Right ventricle myocardium inferior (tissue), 1 donor: ENCODE results near the gene FAM20A. TPM values are rescaled to one million over a fixed set of nuclear protein-coding genes. Genes with fewer than 3 reads are reported as not detected.
"Not testable (repeated sequence)": the region's sequence is repeated elsewhere in the genome, so short reads cannot be mapped to it uniquely, and the experiment has no call there.

Experiments
- ATAC-seq: fragments of 200-7000 bp; cut with Tn5 transposase; one replicate; pipeline ENCODE4 v1.9.1; 2020; ENCODE audit warnings: mild to moderate bottlenecking, moderate library complexity
- DNase-seq: peaks from one replicate; pipeline ENCODE4 v3.0.0; 2021; ENCODE audit errors: missing footprints
- intact Hi-C: fragments of 100-400 bp; cut with DNase I; formaldehyde crosslinking; loops from one replicate; pipeline ENCODE4 v1.11.0; 2022
- total RNA-seq: library from RNA; stranded (reverse); fragmentation: NEBNext Ultra II Directional; extraction: Animal tissue kit (Norgen Biotek cat#: 25700); gene quantifications from one replicate; pipeline ENCODE4 v1.2.1, GENCODE V29; 2021
- donor health status: DM: no; HTN: yes; CAD: no; lungs with severe emphysema.

Gene FAM20A
- total RNA-seq, 1 donor from 2014 or later, result 4.6 TPM

DNA sequence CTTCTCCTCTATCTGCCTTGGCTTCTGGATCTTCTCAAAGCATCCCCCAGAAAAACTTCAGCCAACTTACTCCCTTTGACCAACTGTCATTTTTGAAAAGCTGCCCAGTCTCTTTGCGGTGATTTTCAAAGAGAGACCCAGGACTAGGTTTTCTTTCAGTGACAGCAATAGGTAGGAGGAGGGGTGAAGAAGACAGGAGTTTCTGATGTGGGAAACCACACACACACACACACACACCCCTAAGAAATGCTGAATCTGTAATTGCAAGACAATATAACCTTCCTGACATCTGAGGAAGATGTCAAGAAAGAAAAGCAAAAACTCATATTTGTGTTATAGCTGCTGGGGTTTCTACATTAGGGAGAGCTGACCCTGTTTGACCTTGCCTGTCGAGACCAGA is 5.2 kb downstream of the FAM20A start:
- DNase-seq (no peak), ATAC-seq (no peak)
- intact Hi-C loops, result loop anchor here (10.0 kb wide), 1 partner anchor 51 kb away; no protein-coding TSS in a partner anchor

DNA sequence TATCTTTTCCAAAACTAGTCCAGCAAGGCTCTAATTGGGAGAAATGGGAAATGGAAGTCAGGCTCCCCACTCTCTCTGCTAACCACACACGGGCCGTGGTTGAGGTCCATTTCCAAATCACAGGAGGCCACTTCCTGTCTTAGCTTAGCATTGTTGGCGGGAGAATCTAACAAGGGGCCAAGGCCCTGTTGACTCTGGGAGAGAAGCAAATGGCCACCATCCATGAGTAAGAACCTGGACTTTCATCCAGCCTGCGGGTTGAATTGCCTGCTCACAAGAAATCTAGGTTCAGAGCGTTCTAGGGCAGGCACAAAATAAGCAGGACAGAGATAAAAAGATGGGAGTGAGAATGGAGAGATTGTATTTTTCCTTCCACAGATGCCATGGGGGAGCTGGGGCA is 5.7 kb downstream of the FAM20A start:
- peak; percentile 36 for ATAC-seq

DNA sequence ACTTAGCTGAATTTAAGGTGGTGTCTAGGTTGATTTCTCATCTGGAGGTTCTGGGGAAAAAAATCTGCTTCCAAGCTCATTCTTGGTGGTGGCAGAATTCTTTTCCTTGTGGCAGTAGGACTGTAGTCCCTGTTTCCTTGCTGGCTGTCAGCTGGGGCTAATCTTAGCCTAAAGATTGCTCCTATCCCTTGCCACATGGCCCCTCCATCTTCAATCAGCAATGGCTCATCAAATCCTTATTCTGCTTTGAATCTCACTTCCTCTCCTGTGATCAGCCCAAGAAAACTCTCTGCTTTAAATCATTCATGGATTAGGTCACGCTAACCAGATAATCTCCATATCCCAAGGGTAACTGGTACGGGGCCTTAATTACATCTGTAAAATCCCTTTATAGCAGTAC is 6.6 kb downstream of the FAM20A start:
- ATAC-seq (no peak), DNase-seq (no peak)
- intact Hi-C loops, result loop anchor here (10.0 kb wide), 1 partner anchor 50 kb away; no protein-coding TSS in a partner anchor

More for the DNA sequence above, 5.7 kb downstream of the FAM20A start:
- no peak for DNase-seq
- intact Hi-C loops, result loop anchor here (10.0 kb wide), 1 partner anchor 51 kb away; no protein-coding TSS in a partner anchor

DNA sequence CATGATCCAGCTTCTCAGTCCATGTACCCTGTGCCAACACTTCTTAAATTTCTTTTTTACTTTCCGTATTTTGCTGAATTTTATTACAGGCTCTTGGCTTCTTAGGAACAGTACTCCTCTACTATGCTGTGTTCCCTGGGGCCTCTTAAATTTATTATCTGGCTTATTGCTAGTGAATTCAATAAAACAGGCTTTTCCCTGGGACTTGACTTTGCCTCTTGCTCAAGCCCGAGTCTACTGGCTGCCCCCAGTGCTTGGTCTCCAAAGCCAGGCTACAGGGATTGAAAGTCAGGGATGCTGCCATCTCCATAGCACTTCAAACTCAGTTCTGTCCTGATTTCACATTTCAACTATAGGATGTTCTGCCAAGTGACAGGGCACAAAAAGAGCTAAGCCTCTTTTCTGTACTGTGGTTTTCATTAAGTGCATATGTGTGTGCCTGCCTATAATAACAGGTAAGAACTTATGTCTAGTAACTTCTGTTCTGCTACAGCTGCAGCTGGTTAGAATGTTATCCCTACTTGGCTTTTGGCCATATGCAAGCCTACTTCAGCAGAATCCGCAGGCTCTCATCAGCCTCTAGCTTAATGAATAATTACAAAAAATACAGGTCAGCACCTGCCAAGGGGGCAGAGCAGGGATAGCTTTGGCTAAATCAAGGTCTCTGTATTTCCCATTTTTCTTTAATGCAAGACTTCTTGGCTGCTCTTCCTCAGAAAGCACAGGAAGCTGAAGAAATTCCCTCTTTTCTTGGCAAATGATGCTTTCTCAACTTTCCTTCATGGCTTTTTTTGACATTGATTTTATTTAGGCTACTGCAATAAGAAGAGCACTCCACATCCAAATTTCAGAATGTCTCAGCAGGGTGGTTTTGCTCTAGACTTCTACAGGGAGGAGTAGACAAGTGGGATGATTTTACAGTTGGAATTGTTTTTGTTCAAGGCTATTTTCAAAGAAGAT is 8.2 kb downstream of the FAM20A start:
- ATAC-seq, result peak; percentile 17
- intact Hi-C loops, result loop anchor here (10.0 kb wide), 1 partner anchor 48 kb away; no protein-coding TSS in a partner anchor

DNA sequence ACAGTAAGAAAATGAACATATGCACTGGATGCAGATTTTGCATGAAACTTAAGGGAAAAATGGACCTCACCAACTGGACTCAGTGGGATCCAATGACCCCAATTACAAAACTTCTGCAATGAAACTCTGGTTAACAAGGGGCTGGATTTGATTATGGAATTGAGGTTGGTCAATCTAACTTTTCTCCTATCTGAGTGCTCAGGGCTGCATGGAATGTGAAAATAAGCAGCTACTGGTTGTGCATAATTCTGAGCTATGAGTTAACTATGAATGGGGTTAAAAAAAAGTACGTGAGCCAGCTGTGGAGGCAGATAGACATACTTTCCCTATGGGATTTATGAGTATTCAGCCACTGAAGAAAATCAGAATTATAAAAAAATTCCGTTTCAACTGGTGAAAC is 9.2 kb downstream of the FAM20A start:
- no peak for DNase-seq
- no peak for ATAC-seq
- intact Hi-C loops, result loop anchor here (10.0 kb wide), 1 partner anchor 47 kb away; no protein-coding TSS in a partner anchor

More for the DNA sequence above, 8.2 kb downstream of the FAM20A start:
- no peak for DNase-seq

DNA sequence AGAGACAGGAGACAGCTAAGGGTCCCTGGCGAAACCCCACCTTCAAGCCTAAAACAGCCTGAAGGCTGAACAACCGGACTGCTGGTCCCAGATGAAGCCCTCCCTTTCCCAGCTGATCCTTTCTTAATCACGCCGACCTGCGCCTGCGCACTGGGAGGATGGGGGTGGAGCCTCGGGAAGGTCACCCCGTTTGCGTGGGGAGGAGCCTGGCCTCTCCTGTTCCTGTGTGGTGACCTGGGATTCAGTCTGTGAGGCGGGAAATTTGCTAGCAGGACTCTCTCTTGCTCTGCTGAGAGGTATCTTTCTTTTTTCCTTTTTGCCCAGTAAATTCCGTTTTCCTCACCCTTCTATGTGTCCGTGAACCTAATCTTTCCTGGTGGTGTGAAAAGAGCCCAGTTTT is 9.6 kb downstream of the FAM20A start:
- peak; percentile 58 for DNase-seq
- intact Hi-C loops, result loop anchor here (10.0 kb wide), 1 partner anchor 47 kb away; no protein-coding TSS in a partner anchor
- no peak for ATAC-seq

DNA sequence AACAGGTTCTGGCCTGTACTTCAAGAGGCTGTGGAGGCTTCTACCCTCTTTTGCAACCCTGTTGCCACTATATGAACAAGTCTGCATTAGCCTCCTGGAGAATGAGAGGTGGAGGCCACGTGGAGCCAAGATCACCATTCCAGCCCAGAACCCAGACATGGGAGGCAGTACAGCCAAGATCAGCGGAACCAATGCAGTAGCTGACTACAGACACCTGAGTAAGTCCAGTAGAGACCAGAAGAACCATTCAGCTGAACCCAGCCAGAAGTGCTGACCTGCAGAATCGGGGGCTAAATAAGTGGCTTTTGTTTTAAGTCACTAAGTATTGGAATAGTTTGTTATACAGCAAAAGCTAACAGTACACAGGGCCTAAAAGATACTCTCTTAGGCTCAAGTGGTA is 12.1 kb downstream of the FAM20A start:
- no peak for ATAC-seq
- intact Hi-C loops, result no loop called here

DNA sequence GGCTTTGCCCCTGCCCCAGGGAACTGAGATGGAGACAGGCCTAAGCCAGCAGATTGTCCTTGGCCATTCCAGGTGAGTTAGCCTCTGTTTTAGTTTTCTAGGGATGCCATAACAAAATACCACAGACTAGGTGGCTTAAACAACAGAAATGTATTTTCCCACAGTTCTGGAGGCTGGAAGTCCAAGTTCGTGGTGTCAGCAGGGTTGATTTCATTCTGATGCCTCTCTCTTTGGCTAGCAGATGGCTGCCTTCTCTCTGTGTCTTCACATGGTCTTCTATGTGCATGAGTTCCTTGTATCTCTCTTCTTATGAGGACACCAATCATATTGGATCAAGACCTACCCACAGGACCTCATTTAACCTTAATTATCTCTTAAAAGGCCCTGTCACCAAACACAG is 12.8 kb downstream of the FAM20A start:
- intact Hi-C loops, result no loop called here
- DNase-seq (no peak), ATAC-seq (no peak)

More for the DNA sequence above, 12.1 kb downstream of the FAM20A start:
- no peak for DNase-seq

DNA sequence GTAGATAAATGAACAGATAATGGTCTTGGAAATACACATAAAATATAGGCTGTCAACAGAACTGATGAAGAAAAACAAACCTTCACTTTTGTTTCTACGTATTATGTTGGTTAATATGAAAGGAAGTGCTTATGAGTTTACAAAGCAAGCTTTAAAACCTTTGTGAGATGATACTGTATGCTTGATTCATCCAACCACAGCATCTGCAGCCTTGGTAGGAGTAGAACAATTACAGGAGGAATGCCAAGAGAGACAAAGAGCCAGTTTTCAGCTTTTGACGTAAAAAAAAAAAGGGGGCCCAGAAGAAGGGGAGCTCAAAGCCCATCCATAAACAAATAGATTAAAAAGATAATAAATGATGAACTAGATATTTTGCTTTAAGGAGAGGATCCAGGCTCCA is 13.3 kb downstream of the FAM20A start:
- DNase-seq (no peak), ATAC-seq (no peak)
- intact Hi-C loops, result no loop called here

DNA sequence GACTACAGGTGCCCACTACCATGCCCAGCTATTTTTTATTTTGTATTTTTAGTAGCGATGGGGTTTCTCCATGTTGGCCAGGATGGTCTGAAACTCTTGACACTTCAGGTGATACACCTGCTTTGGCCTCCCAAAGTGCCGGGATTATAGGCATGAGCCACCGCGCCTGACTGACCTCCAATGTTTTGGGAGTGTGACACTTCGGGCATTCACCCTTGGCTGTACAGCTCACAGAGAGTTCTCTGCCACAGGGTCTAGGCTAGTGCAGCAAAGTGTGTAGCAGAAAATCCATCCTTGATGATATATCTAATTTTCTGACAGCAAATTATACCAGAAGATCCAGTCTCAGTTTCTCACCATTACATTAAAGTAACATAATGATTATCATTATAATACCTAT is 14.1 kb downstream of the FAM20A start:
- intact Hi-C loops, result no loop called here
- ATAC-seq (no peak), DNase-seq (no peak)

DNA sequence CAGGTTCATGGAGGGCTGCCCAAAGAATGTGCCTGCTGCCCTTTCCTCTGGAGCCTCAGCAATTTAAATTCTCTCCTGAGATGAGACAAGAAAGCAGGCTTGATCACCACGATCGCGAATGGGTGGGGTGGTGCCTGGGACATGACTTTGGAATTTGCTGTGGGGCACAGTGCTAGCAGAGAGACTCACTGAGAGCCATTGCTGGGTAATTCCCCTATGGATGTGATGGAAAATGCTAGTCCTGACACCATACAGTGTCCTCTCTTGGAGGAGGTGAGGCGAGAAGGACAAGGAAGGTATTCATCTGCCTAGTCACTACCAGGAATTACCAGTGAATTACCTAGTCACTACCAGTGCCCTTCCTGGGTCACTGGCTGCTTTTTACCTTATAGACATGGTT is 15.5 kb downstream of the FAM20A start:
- no peak for ATAC-seq
- intact Hi-C loops, result no loop called here
- no peak for DNase-seq

DNA sequence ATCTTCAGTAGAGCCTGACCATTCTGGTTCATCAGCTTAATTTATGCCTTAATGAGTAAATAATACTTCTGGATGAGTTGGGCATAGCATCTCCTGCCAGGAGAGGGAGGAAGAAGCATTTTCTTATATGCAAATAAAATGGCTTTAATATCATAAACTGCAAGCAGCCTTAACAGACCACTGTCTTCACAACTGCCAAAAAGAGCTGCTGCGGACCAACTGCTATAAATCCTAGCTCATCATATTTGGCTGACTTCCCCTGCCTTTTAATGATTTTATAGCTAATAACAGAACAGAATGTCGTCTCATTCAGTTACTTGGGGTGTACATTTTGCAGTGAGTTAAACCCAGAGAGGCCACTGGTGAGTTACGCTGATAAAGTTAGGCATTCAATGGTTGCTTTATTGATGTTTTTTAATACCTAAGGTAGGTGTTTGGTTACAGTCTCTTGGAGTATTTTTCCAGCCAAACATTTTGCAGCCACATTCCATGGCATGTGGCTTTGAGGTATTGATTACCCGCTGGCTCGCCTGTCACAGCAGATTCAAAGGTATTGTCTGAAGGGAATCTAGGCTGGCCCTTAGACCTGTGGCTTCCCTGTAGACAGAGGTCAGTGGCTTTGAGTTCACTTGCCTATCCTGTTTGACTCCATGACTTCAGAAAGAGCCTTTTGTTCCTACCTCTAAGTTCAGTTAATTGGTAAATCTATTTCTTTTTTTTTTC is 16.4 kb downstream of the FAM20A start:
- no peak for ATAC-seq
- no peak for DNase-seq
- intact Hi-C loops, result no loop called here

DNA sequence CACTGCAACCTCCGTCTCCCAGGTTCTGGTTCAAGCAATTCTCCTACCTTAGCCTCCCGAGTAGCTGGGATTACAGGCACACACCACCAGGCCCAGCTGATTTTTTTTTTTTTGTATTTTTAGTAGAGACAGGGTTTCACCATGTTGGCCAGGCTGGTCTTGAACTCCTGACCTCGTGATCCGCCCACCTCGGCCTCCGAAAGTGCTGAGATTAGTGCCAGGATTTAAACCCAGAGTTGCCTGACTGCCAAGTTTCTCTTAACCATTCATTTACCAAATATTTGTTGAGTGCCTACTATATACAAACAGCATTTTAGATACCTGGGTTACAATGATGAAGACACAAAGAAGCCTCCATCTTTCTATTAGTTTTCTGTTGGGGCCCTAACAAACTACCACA is 18.3 kb downstream of the FAM20A start:
- DNase-seq, intact Hi-C loops, ATAC-seq: not testable (repeated sequence)

DNA sequence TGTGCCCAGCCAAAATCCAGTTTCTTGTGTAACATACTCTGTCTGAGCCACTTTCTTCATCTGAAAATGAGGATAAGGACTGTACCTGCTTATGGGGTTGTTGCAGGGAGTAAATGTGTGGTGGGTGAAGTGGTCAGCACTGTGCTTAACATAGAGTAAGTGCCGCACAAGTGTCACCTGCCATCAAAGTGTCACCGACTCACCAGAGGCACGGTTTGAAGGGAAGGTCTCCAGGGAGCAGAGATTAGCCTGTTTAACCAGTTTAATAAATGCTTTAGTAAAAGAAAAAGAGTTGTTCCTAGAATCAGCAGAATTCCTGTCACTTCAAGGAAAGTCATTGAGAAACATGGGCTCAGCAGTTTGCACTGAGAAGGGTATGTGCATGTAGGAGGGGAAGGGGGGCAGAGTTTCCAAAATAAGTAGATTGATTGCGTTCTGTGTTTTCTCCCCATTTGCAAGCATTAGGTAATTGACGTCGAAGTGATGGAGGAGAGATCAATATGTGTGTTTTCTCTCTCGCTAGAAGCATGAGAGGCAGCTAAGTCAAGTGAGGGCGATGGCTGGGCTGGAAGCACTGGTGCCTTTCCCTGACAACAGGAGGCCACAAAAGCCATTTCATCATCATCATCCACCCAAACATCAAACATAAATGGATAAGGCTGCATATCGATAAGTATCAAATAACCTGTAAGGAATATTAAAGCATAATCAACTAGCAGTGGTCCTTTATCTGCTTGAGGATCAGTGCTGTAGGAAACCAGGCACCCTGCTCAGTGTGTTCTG is 19.1 kb downstream of the FAM20A start:
- DNase-seq, result no peak
- intact Hi-C loops, result no loop called here
- no peak for ATAC-seq

DNA sequence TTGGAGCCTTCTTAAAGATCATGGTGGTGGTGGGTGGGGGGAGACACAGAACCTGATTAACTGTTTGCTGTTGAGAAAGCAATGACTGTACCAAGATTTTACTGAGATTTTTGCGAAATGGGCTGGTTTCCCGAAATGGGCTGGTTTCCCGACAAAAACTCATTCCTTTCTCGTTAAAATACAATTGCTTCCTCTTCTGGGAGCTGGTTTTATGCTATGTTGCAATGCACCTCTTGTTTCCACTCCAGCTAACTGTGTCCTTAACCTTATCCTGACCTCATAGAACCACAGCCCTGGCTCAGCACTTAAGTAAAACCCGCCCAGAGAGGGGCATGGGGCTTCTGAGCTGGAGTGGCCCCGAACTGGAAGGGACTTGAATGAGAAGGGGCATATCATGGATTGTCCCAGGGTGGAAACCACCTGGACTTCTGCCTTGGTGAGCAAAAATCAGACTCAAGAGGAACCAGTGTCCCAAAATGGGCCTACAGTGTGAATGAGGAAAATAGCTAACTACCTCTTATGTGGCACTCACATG is 20.9 kb downstream of the FAM20A start:
- DNase-seq (no peak), ATAC-seq (peak; percentile 63)
- intact Hi-C loops, result no loop called here

DNA sequence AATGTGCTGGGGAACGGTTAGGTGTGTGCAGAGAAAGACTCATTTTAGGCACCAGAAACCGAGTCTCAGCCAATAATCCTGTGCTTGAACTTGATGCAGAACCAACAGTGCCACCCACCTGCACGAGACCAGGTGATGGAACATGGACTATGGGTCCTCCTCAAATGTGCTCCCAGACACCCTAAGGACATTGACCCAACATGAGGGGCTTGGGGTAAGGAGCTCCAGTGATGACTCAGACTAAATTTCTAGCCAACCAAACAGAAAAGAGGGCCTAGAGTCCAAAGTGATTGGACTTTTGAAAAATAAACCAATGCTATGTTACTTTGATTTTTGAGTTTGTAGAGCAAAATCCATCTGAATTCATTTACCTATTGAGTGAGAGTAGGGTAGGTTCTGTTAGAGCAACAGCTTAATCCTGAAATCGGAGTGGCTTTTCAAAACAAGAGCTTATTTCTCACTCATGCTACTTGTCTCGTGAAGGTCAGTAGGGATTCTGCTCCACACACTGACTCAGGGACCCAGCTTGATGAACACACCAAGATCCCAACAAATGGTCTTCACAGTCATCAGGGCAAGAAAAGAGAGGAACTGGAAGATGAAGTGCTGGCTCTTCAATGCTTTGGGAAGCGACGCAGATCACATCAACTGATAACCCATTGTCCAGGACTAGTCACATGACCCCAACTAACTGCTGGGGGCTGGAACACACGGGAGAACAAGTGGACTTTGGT is 21.8 kb downstream of the FAM20A start:
- ATAC-seq, result no peak
- intact Hi-C loops, result no loop called here
- no peak for DNase-seq

DNA sequence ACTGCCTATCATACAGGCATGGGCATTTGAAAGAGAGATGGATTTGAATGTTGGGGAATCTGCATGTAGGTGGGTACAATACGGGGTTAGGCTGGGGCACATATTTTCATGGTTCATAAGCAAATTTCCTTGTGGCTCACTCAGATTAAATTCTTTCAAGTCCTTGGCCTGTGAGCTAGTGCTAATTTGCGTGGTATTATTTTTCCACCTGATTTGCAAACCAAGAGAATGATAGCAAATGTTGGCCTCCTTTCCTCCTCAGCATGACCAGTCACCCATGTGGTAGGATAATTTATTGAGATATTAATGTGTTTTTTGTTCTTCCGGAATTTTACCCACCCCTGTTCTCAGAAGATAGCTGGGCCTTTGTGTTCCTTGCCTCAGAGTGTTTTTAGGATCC is 22.9 kb downstream of the FAM20A start:
- intact Hi-C loops, result no loop called here
- no peak for ATAC-seq
- no peak for DNase-seq

DNA sequence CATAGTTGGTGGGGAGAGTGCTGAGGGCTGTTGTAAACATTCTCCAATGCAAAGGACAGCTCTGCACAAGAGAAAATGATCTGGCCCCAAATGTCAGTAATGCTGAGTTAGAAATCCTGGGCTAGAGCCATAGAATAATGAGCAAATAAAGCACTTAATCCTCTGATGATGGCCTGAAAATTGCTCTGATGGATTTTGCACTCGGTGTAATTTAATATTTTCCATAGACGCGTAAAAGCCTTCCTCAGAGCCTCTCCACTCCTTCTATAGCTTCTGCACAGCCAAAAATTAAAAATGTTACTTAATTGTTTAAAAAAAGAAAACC is 23.7 kb downstream of the FAM20A start:
- DNase-seq (no peak), ATAC-seq (no peak)
- intact Hi-C loops, result no loop called here
